ENCODE measurements around the gene HSPD1. TPM values are rescaled to one million over a fixed set of nuclear protein-coding genes. Genes with fewer than 3 reads are reported as not detected.

HSPD1 gene
- total RNA-seq (2013; cell fraction: nucleolus; rRNA removed) = 368 and 375 TPM in 2 replicates
- total RNA-seq (2014; rRNA removed) (345 and 394 TPM in 2 replicates), total RNA-seq (2014; rRNA removed; fragmentation: Illumina TruSeq; extraction: Trizol) (701 and 730 TPM in 2 replicates), total RNA-seq (2021) (578 and 595 TPM in 2 replicates), polyA plus RNA-seq (2011; rRNA removed) (529 and 804 TPM in 2 replicates), polyA plus RNA-seq (2014; fragmentation: Illumina TruSeq; extraction: Trizol) (812 and 992 TPM in 2 replicates), polyA plus RNA-seq (2014; fragmentation: Nextera tagmentation; extraction: Ambion mirVana) (100 to 1,000 TPM; 659 to 997 TPM), polyA plus RNA-seq (2014; rRNA removed) (430 and 462 TPM in 2 replicates), polyA plus RNA-seq (2016; fragmentation: Nextera tagmentation; extraction: Ambion mirVana) (1,000 to 10,000 TPM; 1,157 to 1,169 TPM), polyA minus RNA-seq (2011; rRNA and poly(A)+ RNA removed) (323 and 432 TPM in 2 replicates), Bru-seq, nascent RNA (percentile 98 among the genes with signal in this experiment), BruChase-seq, experiment 1, labeled RNA remaining after a 6-hour chase (percentile 100 among the genes with signal in this experiment), BruChase-seq, experiment 2, labeled RNA remaining after a 2-hour chase (percentile 99 among the genes with signal in this experiment)
- 218 TPM for polyA plus RNA-seq (2011; ENCODE audit: low read depth)
- 216 and 238 TPM in 2 replicates for polyA plus RNA-seq (2011; cell fraction: cytosol; rRNA removed)
- 220 and 335 TPM in 2 replicates for polyA plus RNA-seq (2011; cell fraction: nucleus; rRNA removed)
- 269 and 346 TPM in 2 replicates for polyA plus RNA-seq (2012)
- polyA minus RNA-seq (2011; cell fraction: cytosol; rRNA and poly(A)+ RNA removed) = 184 and 232 TPM in 2 replicates
- polyA minus RNA-seq (2011; cell fraction: nucleus; rRNA and poly(A)+ RNA removed) = 150 and 246 TPM in 2 replicates
- long read RNA-seq, experiment 1, transcript HSPD1-210 (3 exons, 714 nt) = minor isoform, 12 of 1,384 reads
- long read RNA-seq, experiment 1, transcript HSPD1-202 (12 exons, 2,455 nt) = major isoform, 709 of 1,384 reads
- long read RNA-seq, experiment 1, partial matches to known transcripts = 587 of 1,384 reads
- long read RNA-seq, experiment 1, other reads (novel, unspliced or antisense) = 72 of 1,384 reads
- long read RNA-seq, experiment 2, transcript HSPD1-201 (12 exons, 2,299 nt) = minor isoform, 18 of 8,582 reads
- long read RNA-seq, experiment 2, transcript HSPD1-210 (3 exons, 714 nt) = minor isoform, 26 of 8,582 reads
- long read RNA-seq, experiment 2, transcript HSPD1-202 (12 exons, 2,455 nt) = major isoform, 4,747 of 8,582 reads
- long read RNA-seq, experiment 2, partial matches to known transcripts = 3,570 of 8,582 reads
- long read RNA-seq, experiment 2, other reads (novel, unspliced or antisense) = 215 of 8,582 reads

DNA sequence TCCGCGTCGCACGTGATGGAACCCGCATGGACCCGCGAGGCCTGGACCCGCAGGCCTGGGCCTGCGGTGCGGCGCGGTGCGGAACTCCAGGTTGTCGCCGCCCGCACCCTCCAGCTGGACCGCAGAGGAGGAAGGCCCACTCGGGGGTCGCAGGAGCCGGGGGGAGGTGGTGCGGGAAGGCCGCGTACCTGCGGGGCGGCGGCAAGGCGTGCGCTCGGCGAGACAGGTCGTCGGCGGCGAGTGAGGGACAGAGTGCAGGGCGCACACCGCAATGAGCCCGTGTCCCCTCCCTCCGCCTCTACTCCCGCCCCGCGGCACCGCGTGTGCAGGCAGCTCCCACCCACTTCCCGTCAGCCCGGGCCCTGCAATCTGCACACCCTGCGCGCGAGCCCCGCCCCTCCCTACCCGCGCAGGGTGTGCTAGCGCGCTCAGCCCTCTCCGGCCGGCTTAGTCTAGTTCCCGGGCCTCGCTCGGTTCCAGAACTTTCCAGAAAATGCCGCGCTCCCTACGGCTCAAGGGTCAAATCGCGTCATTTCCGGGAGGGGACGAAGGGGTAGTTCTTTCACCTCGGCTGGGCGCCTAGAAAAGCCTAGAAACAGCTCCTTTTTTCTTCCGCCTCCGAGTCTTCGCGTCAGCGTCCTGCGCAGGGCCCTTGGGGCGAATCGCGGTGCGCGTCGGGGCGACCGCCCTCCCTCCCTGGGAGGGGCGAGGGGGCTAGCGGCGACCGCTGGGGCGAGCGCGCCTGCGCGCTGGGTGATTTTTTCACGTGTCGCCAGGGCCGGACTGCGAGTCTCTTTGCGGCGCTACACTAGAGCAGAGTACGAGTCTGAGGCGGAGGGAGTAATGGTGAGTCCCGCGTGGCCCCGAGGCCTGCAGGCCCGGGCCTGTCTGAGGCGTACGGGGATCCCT, at the start of gene HSPD1, which contains the start of gene HSPE1:
Gene HSPD1, minus strand, starts transcription at position 247 of the 909 bp plus-strand sequence. CDS start 992 bp downstream, outside the sequence.
Gene HSPE1, plus strand, starts transcription at position 786 of the 909 bp plus-strand sequence. Its CDS starts 58 bp downstream, at position 844.
- peak within 1 kb of the TSS; percentile 88 for H3K4me3 ChIP-seq
- peak within 1 kb of the TSS; percentile 91 for H3K27ac ChIP-seq (ENCODE audit: control insufficient read depth, insufficient read depth)
- in situ Hi-C loops (cut with MboI) = no loop called here
- H3K4me2 ChIP-seq (ENCODE audit: control insufficient read depth, insufficient read depth) = peak within 1 kb of the TSS; percentile 93
- intact Hi-C loops (cut with micrococcal nuclease; ENCODE audit: unreplicated experiment) = loop anchor here (1.0 to 5.0 kb wide), 6 partner anchors 15 to 277 kb away; partner anchors contain the start of genes COQ10B, MARS2 and SF3B1
- peaks cover 96% of the 10 kb centered on the region for H3K79me2 ChIP-seq (ENCODE audit: control insufficient read depth, insufficient read depth, low read length)
- RAD21 ChIA-PET (ENCODE audit: unreplicated experiment) = interaction anchor here (0.8 to 5.5 kb wide), 7 partner anchors 11 to 285 kb away, joined by 3 to 47 read pairs (median 5); partner anchors contain the start of genes COQ10B, MARS2, MOB4 and SF3B1
- H3K36me3 ChIP-seq (ENCODE audit: control insufficient read depth in 2 of 2, insufficient read depth in 2 of 2, low read length in 1 of 2) = peaks cover 4 to 33% of the 10 kb centered on the region in 2 experiments
- no TSS peak for BruUV-seq (replicated peaks)
- SMC1A ChIA-PET (ENCODE audit: uncharacterized antibody, unreplicated experiment) = interaction anchor here (1.1 to 5.0 kb wide), 7 partner anchors 11 to 206 kb away, joined by 3 to 34 read pairs (median 8); partner anchors contain the start of genes COQ10B, MARS2, MOB4 and SF3B1
- POLR2A ChIA-PET = interaction anchor here (0.6 to 12.1 kb wide), 10 partner anchors 15 to 205 kb away, joined by 3 to 156 read pairs (median 4); partner anchors contain the start of genes COQ10B, MARS2, MOB4 and SF3B1
- H3K9me3 ChIP-seq (replicated peaks; ENCODE audit: control insufficient read depth, insufficient read depth, low read length) = no peaks in the 10 kb centered on the region
- H3K27me3 ChIP-seq (replicated peaks in 1 of 2; ENCODE audit: control insufficient read depth in 2 of 2, insufficient read depth in 2 of 2, low read length in 1 of 2) = no peaks in the 10 kb centered on the region
- H3K4me1 ChIP-seq (ENCODE audit: control insufficient read depth, insufficient read depth, low read length) = peaks cover 13% of the 10 kb centered on the region
- ATAC-seq (peak; percentile 88), FAIRE-seq (peak; percentile 92), DNase-seq (ENCODE audit: low read depth, low spot score) (peak; percentile 97)
- peak within 1 kb of the TSS; percentile 66 for H2AFZ ChIP-seq (ENCODE audit: control insufficient read depth, low read depth, low read length)
- WGBS (ENCODE audit: insufficient coverage, insufficient replicate concordance, low lambda C conversion rate, missing lambda C conversion rate) = 1% methylated on average over 84 of the region's 104 CpGs
- H4K20me1 ChIP-seq (ENCODE audit: control insufficient read depth, insufficient read depth) = no peaks in the 10 kb centered on the region
- CTCF ChIA-PET = interaction anchor here (0.8 to 1.6 kb wide), 4 partner anchors 13 to 207 kb away, joined by 3 to 6 read pairs (median 5); no protein-coding TSS in a partner anchor
- peak within 1 kb of the TSS; percentile 97 for H3K9ac ChIP-seq (ENCODE audit: control insufficient read depth, insufficient read depth, low read length)
- TF ChIP-seq RAD51 (IDR thresholded peaks at IDR 0.05) = peak; percentile 55
- TF ChIP-seq ZNF384 (IDR thresholded peaks at IDR 0.05; ENCODE audit: borderline replicate concordance, low read depth, low read length) = no peak
- no peak for TF ChIP-seq WRNIP1 (IDR thresholded peaks at IDR 0.05; ENCODE audit: borderline replicate concordance, low read depth, low read length)
- peak; percentile 78; the same call in 1 of the 2 replicates for TF ChIP-seq ZNF217 (IDR thresholded peaks at IDR 0.05)
- TF ChIP-seq, protein P1, sequence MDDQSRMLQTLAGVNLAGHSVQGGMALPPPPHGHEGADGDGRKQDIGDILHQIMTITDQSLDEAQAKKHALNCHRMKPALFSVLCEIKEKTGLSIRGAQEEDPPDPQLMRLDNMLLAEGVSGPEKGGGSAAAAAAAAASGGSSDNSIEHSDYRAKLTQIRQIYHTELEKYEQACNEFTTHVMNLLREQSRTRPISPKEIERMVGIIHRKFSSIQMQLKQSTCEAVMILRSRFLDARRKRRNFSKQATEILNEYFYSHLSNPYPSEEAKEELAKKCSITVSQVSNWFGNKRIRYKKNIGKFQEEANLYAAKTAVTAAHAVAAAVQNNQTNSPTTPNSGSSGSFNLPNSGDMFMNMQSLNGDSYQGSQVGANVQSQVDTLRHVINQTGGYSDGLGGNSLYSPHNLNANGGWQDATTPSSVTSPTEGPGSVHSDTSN (IDR thresholded peaks at IDR 0.05; ENCODE audit: insufficient replicate concordance, low read depth, low read length) = peak; percentile 22
- TF ChIP-seq, protein P2, sequence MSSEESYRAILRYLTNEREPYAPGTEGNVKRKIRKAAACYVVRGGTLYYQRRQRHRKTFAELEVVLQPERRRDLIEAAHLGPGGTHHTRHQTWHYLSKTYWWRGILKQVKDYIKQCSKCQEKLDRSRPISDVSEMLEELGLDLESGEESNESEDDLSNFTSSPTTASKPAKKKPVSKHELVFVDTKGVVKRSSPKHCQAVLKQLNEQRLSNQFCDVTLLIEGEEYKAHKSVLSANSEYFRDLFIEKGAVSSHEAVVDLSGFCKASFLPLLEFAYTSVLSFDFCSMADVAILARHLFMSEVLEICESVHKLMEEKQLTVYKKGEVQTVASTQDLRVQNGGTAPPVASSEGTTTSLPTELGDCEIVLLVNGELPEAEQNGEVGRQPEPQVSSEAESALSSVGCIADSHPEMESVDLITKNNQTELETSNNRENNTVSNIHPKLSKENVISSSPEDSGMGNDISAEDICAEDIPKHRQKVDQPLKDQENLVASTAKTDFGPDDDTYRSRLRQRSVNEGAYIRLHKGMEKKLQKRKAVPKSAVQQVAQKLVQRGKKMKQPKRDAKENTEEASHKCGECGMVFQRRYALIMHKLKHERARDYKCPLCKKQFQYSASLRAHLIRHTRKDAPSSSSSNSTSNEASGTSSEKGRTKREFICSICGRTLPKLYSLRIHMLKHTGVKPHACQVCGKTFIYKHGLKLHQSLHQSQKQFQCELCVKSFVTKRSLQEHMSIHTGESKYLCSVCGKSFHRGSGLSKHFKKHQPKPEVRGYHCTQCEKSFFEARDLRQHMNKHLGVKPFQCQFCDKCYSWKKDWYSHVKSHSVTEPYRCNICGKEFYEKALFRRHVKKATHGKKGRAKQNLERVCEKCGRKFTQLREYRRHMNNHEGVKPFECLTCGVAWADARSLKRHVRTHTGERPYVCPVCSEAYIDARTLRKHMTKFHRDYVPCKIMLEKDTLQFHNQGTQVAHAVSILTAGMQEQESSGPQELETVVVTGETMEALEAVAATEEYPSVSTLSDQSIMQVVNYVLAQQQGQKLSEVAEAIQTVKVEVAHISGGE (CRISPR knock-in tag; IDR thresholded peaks at IDR 0.05) = no peak
- peak; percentile 100 for TF ChIP-seq NR2F1 (conservative IDR thresholded peaks at IDR 0.05)
- TF ChIP-seq ZNF274 (IDR thresholded peaks at IDR 0.05; ENCODE audit: insufficient read depth, insufficient read length) = no peak
- TF ChIP-seq MTA2 (IDR thresholded peaks at IDR 0.05; ENCODE audit: low read depth) = peak; percentile 76
- 0 out of 2 replicates have a peak, but pooled peaks have one; percentile 16 for TF ChIP-seq TCF12 (IDR thresholded peaks at IDR 0.05; ENCODE audit: low read depth, low read length)
- TF ChIP-seq MXI1 (IDR thresholded peaks at IDR 0.05; ENCODE audit: low read depth, low read length) = peak; percentile 97
- TF ChIP-seq DPF2 (IDR thresholded peaks at IDR 0.05) = peak; percentile 82
